Smooth muscle cell of the brain vasculature (primary cell): Measurements from ENCODE around the gene PRKCD.
"Not testable (repeated sequence)": the region's sequence is repeated elsewhere in the genome, so short reads cannot be mapped to it uniquely, and the experiment has no call there.

ENCODE experiments used
- DNase-seq: peaks from one replicate; pipeline ENCODE4 v3.0.0-alpha.2; 2012; ENCODE audit warnings: low read depth, low spot score

PRKCD gene

GRCh38 chr3:53139906-53140846 is 20.8 kb upstream of the PRKCD start:
- no peak for DNase-seq

GRCh38 chr3:53140847-53141845 is 19.9 kb upstream of the PRKCD start:
- DNase-seq, result no peak

GRCh38 chr3:53142986-53143385 is 18.0 kb upstream of the PRKCD start:
- no peak for DNase-seq

- DNase-seq, result no peak
These were observed 16.6 kb upstream of the PRKCD start for GRCh38 chr3:53144446-53144845.

GRCh38 chr3:53144862-53145712 is 15.9 kb upstream of the PRKCD start:
- no peak for DNase-seq

- DNase-seq, result no peak
These were observed 15.3 kb upstream of the PRKCD start for GRCh38 chr3:53145713-53146080.

- no peak for DNase-seq
These were observed 14.6 kb upstream of the PRKCD start for GRCh38 chr3:53146319-53146891.

GRCh38 chr3:53147151-53147902 is 13.7 kb upstream of the PRKCD start:
- DNase-seq, result no peak

GRCh38 chr3:53147903-53148400 is 13.1 kb upstream of the PRKCD start:
- no peak for DNase-seq

GRCh38 chr3:53149006-53149690 is 11.9 kb upstream of the PRKCD start:
- DNase-seq, result no peak

- no peak for DNase-seq
These were observed 11.3 kb upstream of the PRKCD start for GRCh38 chr3:53149699-53150098.

- DNase-seq, result no peak
These were observed 10.5 kb upstream of the PRKCD start for GRCh38 chr3:53150247-53151085.

- not testable (repeated sequence) for DNase-seq
These were observed 9.9 kb upstream of the PRKCD start for GRCh38 chr3:53151086-53151438.

- DNase-seq, result no peak
These were observed 9.5 kb upstream of the PRKCD start for GRCh38 chr3:53151465-53151864.

- DNase-seq, result no peak
These were observed 8.9 kb upstream of the PRKCD start for GRCh38 chr3:53151870-53152660.

GRCh38 chr3:53153264-53153823 is 7.7 kb upstream of the PRKCD start:
- DNase-seq, result no peak

GRCh38 chr3:53153980-53154379 is 7.0 kb upstream of the PRKCD start:
- DNase-seq, result no peak
